Ureter (tissue), 1 donor: ENCODE data around the gene MARCHF3. TPM values are rescaled to one million over a fixed set of nuclear protein-coding genes. Genes with fewer than 3 reads are reported as not detected.
"Not testable (repeated sequence)": the region's sequence is repeated elsewhere in the genome, so short reads cannot be mapped to it uniquely, and the experiment has no call there.

Experiments
- DNase-seq: peaks from one replicate; pipeline ENCODE4 v3.0.0-alpha.2; 2020; ENCODE audit warnings: low spot score
- total RNA-seq: library from RNA; stranded (reverse); gene quantifications from one replicate; pipeline ENCODE4 v1.2.4, GENCODE V29; 2023
- donor health status: DM: yes; HTN: yes; CAD: no.

MARCHF3 gene
- total RNA-seq, 1 donor from 2014 or later = 7.0 TPM

- no peak for DNase-seq
These were observed 182.5 kb downstream of the MARCHF3 start for GRCh38 chr5:126847826-126848251.

GRCh38 chr5:126847456-126847820, 182.9 kb downstream of the MARCHF3 start:
- DNase-seq = no peak

GRCh38 chr5:126846744-126847455, 183.5 kb downstream of the MARCHF3 start:
- no peak for DNase-seq

GRCh38 chr5:126846344-126846743, 184.0 kb downstream of the MARCHF3 start:
- no peak for DNase-seq

- DNase-seq = peak; percentile 71
These were observed 184.8 kb downstream of the MARCHF3 start for GRCh38 chr5:126845470-126846070.

GRCh38 chr5:126843375-126843774, 187.0 kb downstream of the MARCHF3 start:
- DNase-seq = not testable (repeated sequence)

- DNase-seq = not testable (repeated sequence)
These were observed 191.0 kb downstream of the MARCHF3 start for GRCh38 chr5:126839407-126839806.

GRCh38 chr5:126837906-126838539, 192.3 kb downstream of the MARCHF3 start:
- no peak for DNase-seq

GRCh38 chr5:126837242-126837641, 193.1 kb downstream of the MARCHF3 start:
- no peak for DNase-seq

GRCh38 chr5:126836778-126837177, 193.6 kb downstream of the MARCHF3 start:
- no peak for DNase-seq

- DNase-seq = no peak
These were observed 199.2 kb downstream of the MARCHF3 start for GRCh38 chr5:126831156-126831555.

- DNase-seq = no peak
These were observed 200.3 kb downstream of the MARCHF3 start for GRCh38 chr5:126830061-126830460.

- no peak for DNase-seq
These were observed 201.3 kb downstream of the MARCHF3 start for GRCh38 chr5:126829098-126829497.

- DNase-seq = no peak
These were observed 203.6 kb downstream of the MARCHF3 start for GRCh38 chr5:126826619-126827215.

- no peak for DNase-seq
These were observed 211.1 kb downstream of the MARCHF3 start for GRCh38 chr5:126819253-126819652.

- no peak for DNase-seq
These were observed 211.6 kb downstream of the MARCHF3 start for GRCh38 chr5:126818736-126819135.

Other genes starting within 250 kb of the MARCHF3 start
- gene C5orf63, start 42.9 kb upstream of the MARCHF3 start, total RNA-seq = 15.5 TPM